Trophoblast cell (in vitro differentiated cells and primary cell): ENCODE results near the gene OIT3.

Experiments
- DNase-seq, 2 donors: peaks; one replicate each; pipeline ENCODE4 v3.0.0-alpha.2; 2016
- H2AFZ ChIP-seq: 2 replicates; pipeline ENCODE4 v1.6.1; 2013; ENCODE audit warnings: low read length, moderate library complexity, mild to moderate bottlenecking; ENCODE audit not compliant: insufficient read depth, poor library complexity
- H2AK5ac ChIP-seq: 2 replicates; pipeline ENCODE4 v1.6.1; 2013; ENCODE audit warnings: mild to moderate bottlenecking, low read length
- H2BK120ac ChIP-seq: 2 replicates; pipeline ENCODE4 v1.6.1; 2013; ENCODE audit warnings: low read length, mild to moderate bottlenecking, moderate library complexity; ENCODE audit not compliant: insufficient read depth, poor library complexity
- H2BK12ac ChIP-seq: 2 replicates; pipeline ENCODE4 v1.6.1; 2013; ENCODE audit warnings: mild to moderate bottlenecking, low read length, moderate library complexity
- H2BK5ac ChIP-seq: 2 replicates; pipeline ENCODE4 v1.6.1; 2013; ENCODE audit warnings: low read length, low read depth, moderate library complexity, mild to moderate bottlenecking; ENCODE audit not compliant: poor library complexity
- H3K14ac ChIP-seq: 2 replicates; pipeline ENCODE4 v1.6.1; 2013; ENCODE audit warnings: mild to moderate bottlenecking, low read length
- H3K18ac ChIP-seq: 2 replicates; pipeline ENCODE4 v1.6.1; 2013; ENCODE audit warnings: mild to moderate bottlenecking, low read length
- H3K23ac ChIP-seq: 2 replicates; pipeline ENCODE4 v1.6.1; 2013; ENCODE audit warnings: low read length
- H3K27ac ChIP-seq: 2 replicates; pipeline ENCODE4 v1.5.1; 2013; ENCODE audit warnings: low read depth, mild to moderate bottlenecking, inconsistent platforms, low read length, moderate library complexity
- H3K27me3 ChIP-seq: 2 replicates; pipeline ENCODE4 v1.6.1; 2013; ENCODE audit warnings: inconsistent platforms, mild to moderate bottlenecking, low read length, moderate library complexity; ENCODE audit not compliant: insufficient read depth
- H3K36me3 ChIP-seq, 2 experiments: 1 replicate in 1 of 2; 2 replicates in 1 of 2; pipeline ENCODE4 v1.6.1; 2013; ENCODE audit warnings: low read length in 2 of 2, mild to moderate bottlenecking in 2 of 2, moderate library complexity in 1 of 2; ENCODE audit not compliant: insufficient read depth in 2 of 2, control insufficient read depth in 1 of 2
- H3K4ac ChIP-seq: 2 replicates; pipeline ENCODE4 v1.6.1; 2013; ENCODE audit warnings: low read depth, mild to moderate bottlenecking, low read length, moderate library complexity
- H3K4me1 ChIP-seq, 2 experiments: 1 replicate in 1 of 2; 2 replicates in 1 of 2; pipeline ENCODE4 v1.6.1; 2013; ENCODE audit warnings: low read length in 2 of 2, mild to moderate bottlenecking in 2 of 2, moderate library complexity in 1 of 2; ENCODE audit not compliant: insufficient read depth in 2 of 2, control insufficient read depth in 1 of 2
- H3K4me2 ChIP-seq: 2 replicates; pipeline ENCODE4 v1.6.1; 2013; ENCODE audit warnings: inconsistent platforms, mild to moderate bottlenecking, low read length, moderate library complexity
- H3K4me3 ChIP-seq: 2 replicates; pipeline ENCODE4 v1.5.1; 2013; ENCODE audit warnings: mild to moderate bottlenecking, low read depth, low read length, inconsistent platforms
- H3K79me1 ChIP-seq: one replicate; pipeline ENCODE4 v1.6.1; 2013; ENCODE audit warnings: low read length
- H3K79me2 ChIP-seq: 2 replicates; pipeline ENCODE4 v1.6.1; 2013; ENCODE audit warnings: low read length, mild to moderate bottlenecking; ENCODE audit not compliant: control insufficient read depth, insufficient read depth, poor library complexity
- H3K9ac ChIP-seq: 2 replicates; pipeline ENCODE4 v1.6.1; 2013; ENCODE audit warnings: mild to moderate bottlenecking, low read length
- H3K9me3 ChIP-seq: 2 replicates; pipeline ENCODE4 v1.6.1; 2013; ENCODE audit warnings: low read depth, mild to moderate bottlenecking, control low read depth, inconsistent platforms, low read length; ENCODE audit not compliant: insufficient read depth
- H4K12ac ChIP-seq: 2 replicates; pipeline ENCODE4 v1.6.1; 2013; ENCODE audit warnings: low read depth, mild to moderate bottlenecking, low read length, moderate library complexity
- H4K8ac ChIP-seq: 2 replicates; pipeline ENCODE4 v1.6.1; 2013; ENCODE audit warnings: low read depth, mild to moderate bottlenecking, low read length, moderate library complexity
- H4K91ac ChIP-seq: one replicate; pipeline ENCODE4 v1.6.1; 2013; ENCODE audit warnings: low read depth, mild to moderate bottlenecking, low read length, moderate library complexity
- WGBS: extraction: QIAGEN DNeasy Blood & Tissue Kit; methylation state at CpG from one replicate; pipeline ENCODE4 v1.1.7; 2013; ENCODE audit warnings: missing lambda C conversion rate; ENCODE audit not compliant: insufficient read length, insufficient coverage; ENCODE audit errors: extremely low coverage; 5-methylcytosine and 5-hydroxymethylcytosine counted together

Gene OIT3

GRCh38 chr10:72980348-72980747, 86.8 kb downstream of the OIT3 start:
- H3K14ac ChIP-seq = no peak overlapping the region

DNA sequence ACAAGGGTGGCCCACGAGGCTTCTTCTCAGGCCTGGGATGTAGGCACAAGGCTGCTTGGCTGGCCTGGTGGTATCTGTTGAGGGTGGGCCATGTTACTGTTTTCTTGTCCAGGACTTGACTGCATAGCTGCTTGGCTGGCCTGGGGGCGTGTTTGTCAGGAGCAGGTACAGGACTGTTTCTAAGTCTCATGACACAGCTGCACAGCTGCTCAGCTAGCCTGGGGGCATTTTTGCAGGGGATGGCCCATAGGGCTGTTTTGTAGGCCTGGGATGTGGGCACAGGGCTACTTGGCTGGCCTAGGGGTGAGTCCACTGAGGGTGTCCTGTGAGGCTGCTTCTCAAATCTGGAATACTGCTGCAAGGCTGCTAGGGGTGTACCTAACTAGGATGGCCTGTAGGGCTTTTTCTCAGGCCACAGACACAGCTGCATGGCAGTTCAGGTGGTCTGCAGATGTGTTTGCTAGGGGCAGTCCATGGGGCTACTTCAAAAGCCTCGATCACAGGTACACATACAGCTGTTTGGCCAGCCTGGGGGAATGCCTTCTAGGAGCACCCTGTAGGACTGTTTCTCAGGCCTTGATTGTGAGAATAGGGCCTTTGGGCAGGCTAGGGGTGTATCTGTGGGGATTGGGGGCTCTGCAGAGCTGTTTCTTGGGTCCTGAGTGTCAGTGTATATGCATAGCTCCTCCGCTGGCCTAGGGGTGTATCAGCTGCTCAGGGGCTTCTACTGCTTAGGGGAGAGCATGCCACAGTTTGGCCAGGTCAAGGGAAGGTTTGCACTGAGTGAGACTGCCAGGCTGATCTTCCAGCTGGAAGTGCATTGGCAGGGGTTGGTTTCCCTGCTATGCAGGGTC, 87.7 kb downstream of the OIT3 start:
- Histone ChIP-seq H3K79me2 (no peaks in the 10 kb centered on the region), H3K4me3 (no peak overlapping the region), H2AK5ac (no peak overlapping the region), H3K14ac (no peak overlapping the region), H3K23ac (no peak overlapping the region), H4K91ac (no peak overlapping the region), H3K27me3 (no peaks in the 10 kb centered on the region), H2BK12ac (no peak overlapping the region), H3K4me1 (peaks cover 6 to 7% of the 10 kb centered on the region in 2 experiments), H3K4ac (no peak overlapping the region), H3K18ac (no peak overlapping the region), H2AFZ (no peak overlapping the region), H3K36me3 (no peaks in the 10 kb centered on the region), H3K4me2 (no peak overlapping the region), H3K9me3 (peaks cover 13% of the 10 kb centered on the region), H3K27ac (no peak overlapping the region), H4K8ac (no peak overlapping the region), H2BK120ac (no peak overlapping the region), H2BK5ac (no peak overlapping the region), H3K79me1 (no peaks in the 10 kb centered on the region), H4K12ac (no peak overlapping the region), H3K9ac (no peak overlapping the region)
- peak; percentile 61 to 75 for DNase-seq
- WGBS = no CpG with 5 or more reads among the region's 4 CpGs

More at GRCh38 chr10:72980348-72980747, 86.8 kb downstream of the OIT3 start:
- Histone ChIP-seq H3K27me3 (no peaks in the 10 kb centered on the region), H2AK5ac (no peak overlapping the region), H3K4me3 (no peak overlapping the region), H3K9me3 (peaks cover 14% of the 10 kb centered on the region), H4K12ac (no peak overlapping the region), H3K9ac (peak overlapping the region; percentile 75), H2BK5ac (no peak overlapping the region), H4K8ac (no peak overlapping the region), H3K18ac (no peak overlapping the region), H3K4ac (no peak overlapping the region), H3K4me2 (no peak overlapping the region), H3K79me2 (no peaks in the 10 kb centered on the region), H3K23ac (no peak overlapping the region), H3K79me1 (no peaks in the 10 kb centered on the region), H2BK120ac (no peak overlapping the region), H2AFZ (no peak overlapping the region), H2BK12ac (no peak overlapping the region), H4K91ac (no peak overlapping the region), H3K4me1 (peaks cover 6 to 7% of the 10 kb centered on the region in 2 experiments), H3K27ac (no peak overlapping the region), H3K36me3 (no peaks in the 10 kb centered on the region)
- no CpG with 5 or more reads among the region's 2 CpGs for WGBS
- no peak for DNase-seq

DNA sequence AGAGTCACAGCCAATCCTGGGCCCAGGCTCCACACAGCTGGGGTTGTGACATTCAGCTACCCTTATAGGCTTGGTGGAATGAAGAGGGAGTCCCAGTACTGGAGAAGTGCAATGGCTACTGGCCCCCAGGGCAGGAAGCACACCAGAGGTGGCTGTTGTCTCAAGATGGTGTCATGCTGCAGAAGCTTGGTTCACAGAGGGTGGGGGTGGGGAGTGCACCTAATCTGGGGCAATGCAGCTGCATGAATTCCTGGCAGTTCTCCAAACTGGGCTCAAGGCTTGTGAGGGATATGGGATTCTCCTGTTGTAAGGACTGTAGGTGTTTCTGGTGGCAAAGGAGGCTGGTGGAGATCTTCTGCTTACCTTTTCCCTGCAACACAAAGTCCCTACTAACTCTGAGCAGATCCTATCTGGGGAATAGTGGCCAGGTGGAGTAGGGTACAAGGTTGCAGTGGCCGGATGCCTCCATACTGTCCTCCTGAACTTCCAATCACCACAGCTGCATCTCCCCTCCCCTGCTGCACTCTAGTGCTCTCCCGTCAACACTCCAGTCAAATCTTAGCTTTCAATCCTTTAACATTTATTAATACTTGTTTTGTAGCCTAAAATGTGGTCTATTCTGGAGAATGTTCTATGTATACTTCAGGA, 88.5 kb downstream of the OIT3 start:
- Histone ChIP-seq H3K79me2 (no peaks in the 10 kb centered on the region), H3K79me1 (no peaks in the 10 kb centered on the region), H2AFZ (no peak overlapping the region), H3K27ac (no peak overlapping the region), H3K36me3 (no peaks in the 10 kb centered on the region), H4K12ac (no peak overlapping the region), H2BK120ac (no peak overlapping the region), H3K9me3 (peaks cover 10% of the 10 kb centered on the region), H3K4me3 (no peak overlapping the region), H2BK5ac (no peak overlapping the region), H3K4me1 (peaks cover 6 to 7% of the 10 kb centered on the region in 2 experiments), H3K27me3 (no peaks in the 10 kb centered on the region), H3K18ac (no peak overlapping the region), H3K14ac (no peak overlapping the region), H3K23ac (no peak overlapping the region), H3K9ac (no peak overlapping the region), H4K8ac (no peak overlapping the region), H4K91ac (no peak overlapping the region), H2AK5ac (no peak overlapping the region), H3K4ac (no peak overlapping the region), H2BK12ac (no peak overlapping the region), H3K4me2 (no peak overlapping the region)
- WGBS = no CpG with 5 or more reads among the region's 2 CpGs
- DNase-seq = peak; percentile 90 to 91
